Thyroid gland (tissue), 4 donors: ENCODE measurements around the gene SLC22A4. TPM values are rescaled to one million over a fixed set of nuclear protein-coding genes. Genes with fewer than 3 reads are reported as not detected.

Experiments used
- DNase-seq, 2 donors: peaks; one replicate each; pipeline ENCODE4 v3.0.0-alpha.2; 2019
- H3K27ac ChIP-seq, 3 donors: fragments of 200-600 bp; sonication (generic); 1 replicate in 2 of 3; 2 replicates in 1 of 3; pipeline ENCODE4 v1.5.1; 2016 to 2019; ENCODE audit warnings: mild to moderate bottlenecking in 1 of 3, moderate library complexity in 1 of 3
- H3K27me3 ChIP-seq: fragments of 200-600 bp; sonication (generic); one replicate; pipeline ENCODE4 v1.5.1; 2019
- H3K36me3 ChIP-seq, 2 donors: fragments of 200-600 bp; sonication (generic); one replicate each; pipeline ENCODE4 v1.5.1; 2016 to 2019
- H3K4me1 ChIP-seq, 2 donors: fragments of 200-600 bp; sonication (generic); one replicate each; pipeline ENCODE4 v1.5.1; 2017 to 2019
- H3K4me3 ChIP-seq, 3 donors: fragments of 200-600 bp; sonication (generic); replicated peaks in 1 of 3; 1 replicate in 2 of 3; 2 replicates in 1 of 3; pipeline ENCODE4 v1.5.1; 2016; ENCODE audit warnings: mild to moderate bottlenecking in 1 of 3
- H3K9me3 ChIP-seq: fragments of 200-600 bp; sonication (generic); one replicate; pipeline ENCODE4 v1.5.1; 2017
- POLR2A ChIP-seq, 2 donors: fragments of 450-650 bp; IDR thresholded peaks; one replicate each; pipeline ENCODE4 v1.6.1; 2017; ENCODE audit warnings: antibody characterized with exemption in 2 of 2, mild to moderate bottlenecking in 2 of 2, moderate library complexity in 1 of 2
- WGBS, 2 donors: methylation state at CpG; one replicate each; pipeline ENCODE4 v1.1.5; 2017; 5-methylcytosine and 5-hydroxymethylcytosine counted together
- intact Hi-C: fragments of 100-400 bp; cut with DNase I; formaldehyde crosslinking; loops from one replicate; pipeline ENCODE4 v1.15.1; 2023
- total RNA-seq, 4 donors: library from RNA; depleted of rRNA; stranded (reverse); fragments of >200 nt; gene quantifications; one replicate each; pipeline ENCODE4 v1.2.3, GENCODE V29; 2016
- TF ChIP-seq, protein P1 (sequence below), 6 experiments: fragments of 200-600 bp in 3 of 6; fragments of 450-650 bp in 3 of 6; sonication (generic) in 3 of 6; IDR thresholded peaks; one replicate each; pipeline ENCODE4 v1.5.1; 2016 to 2019; ENCODE audit warnings: antibody characterized with exemption in 6 of 6, mild to moderate bottlenecking in 2 of 6, inconsistent platforms in 1 of 6, moderate library complexity in 1 of 6

The SLC22A4 gene
- total RNA-seq, 4 donors from 2014 or later: 0.54 to 0.78 TPM; not detected in 2

DNA sequence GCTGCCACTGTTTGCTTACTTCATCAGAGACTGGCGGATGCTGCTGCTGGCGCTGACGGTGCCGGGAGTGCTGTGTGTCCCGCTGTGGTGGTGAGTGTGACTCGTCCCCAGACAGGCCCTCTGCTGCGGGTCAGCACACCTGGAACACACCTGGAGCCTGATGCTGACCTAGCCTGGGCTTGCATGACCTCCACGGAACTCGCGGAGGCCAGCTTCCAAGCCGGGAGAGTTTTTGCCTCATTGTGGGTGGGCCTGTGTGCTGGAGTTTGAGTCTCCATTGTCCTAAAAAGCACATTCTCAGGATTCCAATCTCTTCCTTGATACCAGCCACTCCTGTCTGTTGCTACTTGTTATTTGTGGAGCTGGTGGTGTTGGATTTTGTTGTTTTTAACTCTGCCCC, 28.1 kb downstream of the SLC22A4 start:
- no peaks in the 10 kb centered on the region for H3K36me3 ChIP-seq
- intact Hi-C loops: no loop called here
- H3K4me3 ChIP-seq: no peak overlapping the region
- TF ChIP-seq, protein P1, sequence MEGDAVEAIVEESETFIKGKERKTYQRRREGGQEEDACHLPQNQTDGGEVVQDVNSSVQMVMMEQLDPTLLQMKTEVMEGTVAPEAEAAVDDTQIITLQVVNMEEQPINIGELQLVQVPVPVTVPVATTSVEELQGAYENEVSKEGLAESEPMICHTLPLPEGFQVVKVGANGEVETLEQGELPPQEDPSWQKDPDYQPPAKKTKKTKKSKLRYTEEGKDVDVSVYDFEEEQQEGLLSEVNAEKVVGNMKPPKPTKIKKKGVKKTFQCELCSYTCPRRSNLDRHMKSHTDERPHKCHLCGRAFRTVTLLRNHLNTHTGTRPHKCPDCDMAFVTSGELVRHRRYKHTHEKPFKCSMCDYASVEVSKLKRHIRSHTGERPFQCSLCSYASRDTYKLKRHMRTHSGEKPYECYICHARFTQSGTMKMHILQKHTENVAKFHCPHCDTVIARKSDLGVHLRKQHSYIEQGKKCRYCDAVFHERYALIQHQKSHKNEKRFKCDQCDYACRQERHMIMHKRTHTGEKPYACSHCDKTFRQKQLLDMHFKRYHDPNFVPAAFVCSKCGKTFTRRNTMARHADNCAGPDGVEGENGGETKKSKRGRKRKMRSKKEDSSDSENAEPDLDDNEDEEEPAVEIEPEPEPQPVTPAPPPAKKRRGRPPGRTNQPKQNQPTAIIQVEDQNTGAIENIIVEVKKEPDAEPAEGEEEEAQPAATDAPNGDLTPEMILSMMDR (IDR thresholded peaks at IDR 0.05): no peak
- no peak for TF ChIP-seq POLR2A (IDR thresholded peaks at IDR 0.05)
- no peak overlapping the region for H3K27ac ChIP-seq
- no peaks in the 10 kb centered on the region for H3K9me3 ChIP-seq
- H3K4me1 ChIP-seq: no peaks in the 10 kb centered on the region
- H3K27me3 ChIP-seq: no peaks in the 10 kb centered on the region
- no peak for DNase-seq
- WGBS, 2 donors: 69 to 81% methylated on average over 8 to 11 of the region's 11 CpGs

DNA sequence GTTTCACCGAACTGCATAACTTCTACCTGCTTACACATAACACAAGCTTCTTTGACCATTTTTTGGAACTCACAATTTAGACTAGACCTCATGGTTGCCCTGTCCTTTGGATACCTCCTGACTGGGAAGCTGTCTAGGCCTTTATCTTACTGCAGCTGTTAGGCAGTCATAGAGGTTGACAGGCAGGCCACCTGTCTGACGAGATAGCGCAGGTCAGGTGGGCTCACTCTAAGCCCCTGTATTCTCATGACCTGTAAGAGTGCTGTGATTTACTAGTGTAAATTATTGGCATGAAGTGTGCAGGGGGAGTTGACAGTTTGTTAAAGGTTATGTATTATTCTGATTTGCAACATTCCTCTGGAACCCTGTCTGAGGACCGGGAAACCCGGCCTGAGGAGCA, 29.0 kb downstream of the SLC22A4 start:
- no peaks in the 10 kb centered on the region for H3K36me3 ChIP-seq
- WGBS, 2 donors: 95 to 96% methylated on average over 5 of the region's 5 CpGs
- H3K9me3 ChIP-seq: no peaks in the 10 kb centered on the region
- H3K27ac ChIP-seq: no peak overlapping the region
- H3K4me3 ChIP-seq: no peak overlapping the region
- no peak for TF ChIP-seq POLR2A (IDR thresholded peaks at IDR 0.05)
- TF ChIP-seq, protein P1 (IDR thresholded peaks at IDR 0.05): no peak
- H3K4me1 ChIP-seq: no peaks in the 10 kb centered on the region
- H3K27me3 ChIP-seq: no peaks in the 10 kb centered on the region
- no peak for DNase-seq
- intact Hi-C loops: no loop called here

DNA sequence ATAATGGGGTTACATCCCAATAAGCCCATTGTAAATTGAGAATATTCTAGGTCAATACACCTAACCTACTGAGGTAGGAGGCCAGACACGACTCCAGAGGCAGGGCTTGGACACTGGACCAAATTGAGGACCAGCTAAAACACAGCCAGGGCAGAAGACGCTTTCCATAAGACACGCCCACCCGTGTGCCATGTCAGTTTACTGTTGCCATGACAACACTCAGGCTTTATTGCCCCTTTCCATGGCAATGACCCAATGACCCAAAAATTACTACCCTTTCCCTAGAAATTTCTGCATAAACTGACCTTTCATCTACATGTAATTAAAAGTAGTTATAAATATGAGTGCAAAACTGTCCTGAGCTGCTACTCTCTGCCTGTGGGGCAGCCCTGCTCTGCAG, 31.5 kb downstream of the SLC22A4 start:
- no peaks in the 10 kb centered on the region for H3K36me3 ChIP-seq
- H3K4me1 ChIP-seq: no peaks in the 10 kb centered on the region
- no peaks in the 10 kb centered on the region for H3K27me3 ChIP-seq
- H3K9me3 ChIP-seq: no peaks in the 10 kb centered on the region
- 83 to 93% methylated on average over 4 of the region's 4 CpGs for WGBS, 2 donors
- no peak overlapping the region for H3K4me3 ChIP-seq
- no peak for DNase-seq
- no peak for TF ChIP-seq POLR2A (IDR thresholded peaks at IDR 0.05)
- TF ChIP-seq, protein P1 (IDR thresholded peaks at IDR 0.05): no peak
- intact Hi-C loops: no loop called here
- H3K27ac ChIP-seq: no peak overlapping the region

DNA sequence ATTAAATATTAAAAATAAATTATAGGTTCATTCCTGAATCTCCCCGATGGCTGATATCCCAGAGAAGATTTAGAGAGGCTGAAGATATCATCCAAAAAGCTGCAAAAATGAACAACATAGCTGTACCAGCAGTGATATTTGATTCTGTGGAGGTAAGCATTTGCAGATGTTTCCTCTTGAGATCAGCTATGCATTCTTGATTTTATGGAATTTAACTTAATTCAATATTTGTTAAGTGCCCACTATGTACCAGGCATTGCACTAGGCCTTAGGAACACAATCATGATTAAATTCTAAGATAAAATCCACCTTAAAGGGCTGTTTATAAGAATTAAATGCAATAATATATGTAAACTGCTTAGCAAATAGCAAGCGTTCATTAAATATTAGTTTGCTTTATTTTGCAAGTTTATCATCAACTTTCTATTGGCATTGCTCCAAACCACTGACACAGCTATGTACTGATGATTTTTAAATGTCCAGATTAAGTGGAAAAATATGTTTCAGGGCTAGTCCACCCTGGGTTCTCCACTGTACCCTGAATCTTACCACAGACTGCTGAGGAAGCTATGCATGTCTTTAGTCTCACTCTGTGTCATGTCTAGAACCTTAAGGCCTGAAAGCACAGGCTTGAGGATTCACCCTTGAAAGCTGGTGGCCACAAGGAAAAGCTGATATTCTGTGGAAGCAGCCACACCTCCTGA, 33.2 kb downstream of the SLC22A4 start:
- H3K4me3 ChIP-seq: no peak overlapping the region
- 86 to 89% methylated on average over 2 of the region's 2 CpGs for WGBS, 2 donors
- H3K36me3 ChIP-seq: no peaks in the 10 kb centered on the region
- no peak overlapping the region for H3K27ac ChIP-seq
- DNase-seq: no peak
- intact Hi-C loops: no loop called here
- no peaks in the 10 kb centered on the region for H3K4me1 ChIP-seq
- TF ChIP-seq POLR2A (IDR thresholded peaks at IDR 0.05): no peak
- TF ChIP-seq, protein P1 (IDR thresholded peaks at IDR 0.05): no peak
- H3K27me3 ChIP-seq: no peaks in the 10 kb centered on the region
- no peaks in the 10 kb centered on the region for H3K9me3 ChIP-seq

DNA sequence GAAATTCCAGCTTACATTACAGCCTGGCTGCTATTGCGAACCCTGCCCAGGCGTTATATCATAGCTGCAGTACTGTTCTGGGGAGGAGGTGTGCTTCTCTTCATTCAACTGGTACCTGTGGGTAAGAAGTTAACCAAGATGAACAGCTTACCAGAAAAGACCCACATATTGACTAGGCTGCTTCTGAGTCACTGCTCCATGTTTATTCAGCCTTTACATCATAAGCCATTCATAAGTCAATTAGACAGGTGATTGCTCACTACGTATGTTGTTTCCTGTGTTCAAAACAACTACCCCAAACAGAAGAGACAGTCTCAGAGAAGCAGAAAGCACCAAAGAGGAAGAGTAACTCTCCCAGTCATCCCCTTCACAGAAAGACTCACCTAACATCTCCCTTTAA, 40.6 kb downstream of the SLC22A4 start:
- Histone ChIP-seq H3K27me3 (no peaks in the 10 kb centered on the region), H3K4me3 (no peak overlapping the region), H3K27ac (no peak overlapping the region), H3K36me3 (no peaks in the 10 kb centered on the region), H3K9me3 (no peaks in the 10 kb centered on the region), H3K4me1 (no peaks in the 10 kb centered on the region)
- no peak for DNase-seq
- no peak for TF ChIP-seq POLR2A (IDR thresholded peaks at IDR 0.05)
- TF ChIP-seq, protein P1 (IDR thresholded peaks at IDR 0.05): no peak
- intact Hi-C loops: no loop called here
- WGBS, 2 donors: 95 to 97% methylated on average over 3 of the region's 3 CpGs
